ENCODE data around the gene LSM14A. TPM values are rescaled to one million over a fixed set of nuclear protein-coding genes. Genes with fewer than 3 reads are reported as not detected.

Gene LSM14A
- total and polyA plus RNA-seq, 2 of the 13 experiments (the other 11 are each of a cell fraction or from before 2014, with no cell fraction given), result 77.0 to 83.6 TPM

GRCh38 chr19:34241513-34242337 is 69.4 kb downstream of the LSM14A start:
- ChIA-PET CTCF (ENCODE audit: low intra/inter-chr PET ratio, low total read pairs) (interaction anchor here (2.1 kb wide), 1 partner anchor 95 kb away, joined by 15 read pairs; no protein-coding TSS in a partner anchor), POLR2A (interaction anchor here (0.7 kb wide), 1 partner anchor 20 kb away, joined by 3 read pairs; no protein-coding TSS in a partner anchor)
- H3K79me2 ChIP-seq (ENCODE audit: insufficient read depth, low read length), result no peaks in the 10 kb centered on the region
- no peaks in the 10 kb centered on the region for H3K9me3 ChIP-seq (ENCODE audit: low read length)
- no peaks in the 10 kb centered on the region for H3K36me3 ChIP-seq (replicated peaks in 1 of 2; ENCODE audit: control insufficient read depth in 1 of 2, insufficient read depth in 2 of 2, low read length in 2 of 2)
- H3K4me1 ChIP-seq (ENCODE audit: insufficient read depth, low read length), result peaks cover 13% of the 10 kb centered on the region
- WGBS (ENCODE audit: low lambda C conversion rate), result 47% methylated on average over 13 of the region's 13 CpGs
- H3K9ac ChIP-seq (ENCODE audit: insufficient read depth, low read depth, low read length), result no peak overlapping the region
- peak; percentile 97 for ATAC-seq
- no peak overlapping the region for H3K27ac ChIP-seq (ENCODE audit: extremely low read length, insufficient read depth, low read length)
- no TSS peak for BruUV-seq (replicated peaks)
- DNase-seq (ENCODE audit: low spot score), result peak; percentile 53
- H3K4me2 ChIP-seq (ENCODE audit: low read depth, low read length), result no peak overlapping the region
- intact Hi-C loops (cut with micrococcal nuclease; ENCODE audit: unreplicated experiment) (loop anchor here (1.0 kb wide), 1 partner anchor 95 kb away; no protein-coding TSS in a partner anchor), in situ Hi-C loops (cut with HindIII; ENCODE audit: extremely low pct_ligation_motif_present, low pct_unique_long_range_greater_than_20kb) (loop anchor here (5.0 kb wide), 1 partner anchor 101 kb away; no protein-coding TSS in a partner anchor)
- H4K20me1 ChIP-seq (ENCODE audit: insufficient read depth, low read length), result no peaks in the 10 kb centered on the region
- no peaks in the 10 kb centered on the region for H3K27me3 ChIP-seq (ENCODE audit: control insufficient read depth in 1 of 2, insufficient read depth in 2 of 2, low read length in 2 of 2)
- no peak overlapping the region for H3K4me3 ChIP-seq (replicated peaks in 1 of 3; ENCODE audit: insufficient read depth in 1 of 3, low read depth in 2 of 3, low read length in 3 of 3)
- H2AFZ ChIP-seq (ENCODE audit: low read length), result no peak overlapping the region
- peak; percentile 71 for FAIRE-seq
- TF ChIP-seq RFXAP (CRISPR knock-in tag; IDR thresholded peaks at IDR 0.05; ENCODE audit: borderline replicate concordance) (no peak), ZBTB38 (CRISPR knock-in tag; IDR thresholded peaks at IDR 0.05) (0 out of 2 replicates have a peak, but pooled peaks have one; percentile 31), MAX (IDR thresholded peaks at IDR 0.05) (peak; percentile 55; the same call in 1 of the 2 replicates), MYC (CRISPR knock-in tag; IDR thresholded peaks at IDR 0.05; ENCODE audit: borderline replicate concordance) (peak; percentile 60; the same call in 1 of the 2 replicates), ZNF687 (CRISPR knock-in tag; IDR thresholded peaks at IDR 0.05) (peak; percentile 74), CTCF (CRISPR knock-in tag; IDR thresholded peaks at IDR 0.05) (peak; percentile 78), MZF1 (CRISPR knock-in tag; IDR thresholded peaks at IDR 0.05; ENCODE audit: borderline replicate concordance) (no peak), TFAP4 (IDR thresholded peaks at IDR 0.05; ENCODE audit: borderline replicate concordance, low read depth) (peak; percentile 40; the same call in 1 of the 2 replicates), ZNF414 (CRISPR knock-in tag; IDR thresholded peaks at IDR 0.05) (0 out of 2 replicates have a peak, but pooled peaks have one; percentile 19), RFX5 (IDR thresholded peaks at IDR 0.05; ENCODE audit: low read depth, low read length) (0 out of 2 replicates have a peak, but pooled peaks have one; percentile 22), ZNF768 (CRISPR knock-in tag; IDR thresholded peaks at IDR 0.05) (peak; percentile 36; the same call in 1 of the 2 replicates), GABPB1 (CRISPR knock-in tag; IDR thresholded peaks at IDR 0.05) (no peak)
